Prostate gland (tissue), 2 donors: ENCODE measurements around the gene MLC1. TPM values are rescaled to one million over a fixed set of nuclear protein-coding genes. Genes with fewer than 3 reads are reported as not detected.

ENCODE experiments used
- DNase-seq: peaks from one replicate; pipeline ENCODE4 v3.0.0-alpha.2; 2019; ENCODE audit warnings: low spot score
- H3K27ac ChIP-seq, 2 donors: fragments of 200-600 bp; sonication (generic); 2 replicates each; pipeline ENCODE4 v1.5.1; 2017 to 2019
- H3K27me3 ChIP-seq: fragments of 200-600 bp; sonication (generic); replicated peaks from 2 replicates; pipeline ENCODE4 v1.5.1; 2019; ENCODE audit not compliant: insufficient read depth
- H3K36me3 ChIP-seq, 2 donors: fragments of 200-600 bp; sonication (generic); 1 replicate in 1 of 2; 2 replicates in 1 of 2; pipeline versions ENCODE4 v1.5.1 to v1.8.1; 2017 to 2019
- H3K4me1 ChIP-seq: fragments of 200-600 bp; sonication (generic); replicated peaks from 2 replicates; pipeline ENCODE4 v1.5.1; 2019
- H3K4me3 ChIP-seq, 2 donors: fragments of 200-600 bp; sonication (generic); 2 replicates each; pipeline ENCODE4 v1.5.1; 2017 to 2019
- H3K9me3 ChIP-seq: fragments of 200-600 bp; sonication (generic); 2 replicates; pipeline ENCODE4 v1.5.1; 2017
- POLR2A ChIP-seq: fragments of 450-650 bp; IDR thresholded peaks from one replicate; pipeline ENCODE4 v1.6.1; 2016; ENCODE audit warnings: antibody characterized with exemption, mild to moderate bottlenecking
- POLR2AphosphoS5 ChIP-seq: sonication (generic); formaldehyde crosslinking; IDR thresholded peaks from one replicate; pipeline ENCODE4 v1.6.1; 2017; ENCODE audit warnings: antibody characterized with exemption
- WGBS: methylation state at CpG from one replicate; pipeline ENCODE4 v1.1.5; 2018; 5-methylcytosine and 5-hydroxymethylcytosine counted together
- intact Hi-C: fragments of 100-400 bp; cut with DNase I; formaldehyde crosslinking; loops from one replicate; pipeline ENCODE4 v1.14.2; 2022
- total RNA-seq, 2 donors: library from RNA; depleted of rRNA; stranded (reverse); fragments of >200 nt; gene quantifications; one replicate each; pipeline ENCODE4 v1.1.0, GENCODE V29; 2016
- TF ChIP-seq, protein P1 (sequence below), 4 experiments: fragments of 200-600 bp in 2 of 4; fragments of 450-650 bp in 2 of 4; sonication (generic) in 2 of 4; IDR thresholded peaks; 1 replicate in 3 of 4; 2 replicates in 1 of 4; pipeline ENCODE4 v1.5.1; 2016 to 2019; ENCODE audit warnings: antibody characterized with exemption in 4 of 4, mild to moderate bottlenecking in 2 of 4, moderate library complexity in 2 of 4

The MLC1 gene
- total RNA-seq, 2 donors from 2014 or later: 0.68 to 1.1 TPM

DNA sequence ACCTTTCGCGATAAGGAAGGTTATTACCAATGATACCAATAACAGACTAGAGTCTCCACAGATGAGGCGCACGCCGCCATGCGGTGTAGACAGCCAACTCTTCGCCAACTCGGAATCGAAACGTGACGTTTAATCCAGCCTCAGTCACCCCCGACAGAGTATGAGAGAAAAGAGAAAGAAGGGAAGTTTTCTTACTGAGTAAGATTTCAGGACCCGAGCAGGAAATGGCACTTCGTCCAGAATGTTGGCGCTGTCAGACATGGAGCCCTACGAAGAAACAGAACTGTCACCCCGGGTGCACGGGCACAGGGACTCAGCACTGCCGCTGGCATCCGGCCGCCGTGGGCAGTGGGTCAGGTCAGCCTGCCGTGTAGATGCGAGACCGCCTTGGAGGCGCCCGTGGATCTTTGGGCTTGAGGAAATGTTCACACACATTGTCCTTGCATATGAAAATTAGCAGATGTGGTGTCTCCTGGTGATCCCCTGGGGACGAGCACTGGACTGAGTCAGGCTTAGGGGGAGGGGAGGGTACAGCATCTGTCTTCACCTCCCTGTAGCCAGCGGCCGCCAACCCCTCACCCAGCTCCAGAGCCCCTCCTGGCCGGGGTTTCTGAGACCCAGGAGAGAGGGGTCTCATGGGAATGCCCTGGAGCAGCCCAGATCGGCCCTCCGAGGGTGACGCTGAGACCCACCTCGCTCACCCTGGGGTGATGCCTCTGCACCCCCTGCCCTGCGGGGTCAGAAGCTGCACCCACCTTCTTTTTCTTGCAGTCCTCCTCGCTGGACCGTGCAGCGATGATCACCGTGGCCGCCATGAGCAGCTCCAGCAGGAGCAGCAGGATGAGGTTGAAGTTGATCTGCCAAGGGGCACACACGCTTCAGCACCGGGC lies 8.3 kb downstream of the MLC1 start:
- Histone ChIP-seq H3K27me3 (no peaks in the 10 kb centered on the region), H3K27ac (no peak overlapping the region), H3K4me3 (no peak overlapping the region), H3K4me1 (no peaks in the 10 kb centered on the region), H3K9me3 (no peaks in the 10 kb centered on the region), H3K36me3 (no peaks in the 10 kb centered on the region)
- DNase-seq: no peak
- intact Hi-C loops: no loop called here
- TF ChIP-seq, protein P1, sequence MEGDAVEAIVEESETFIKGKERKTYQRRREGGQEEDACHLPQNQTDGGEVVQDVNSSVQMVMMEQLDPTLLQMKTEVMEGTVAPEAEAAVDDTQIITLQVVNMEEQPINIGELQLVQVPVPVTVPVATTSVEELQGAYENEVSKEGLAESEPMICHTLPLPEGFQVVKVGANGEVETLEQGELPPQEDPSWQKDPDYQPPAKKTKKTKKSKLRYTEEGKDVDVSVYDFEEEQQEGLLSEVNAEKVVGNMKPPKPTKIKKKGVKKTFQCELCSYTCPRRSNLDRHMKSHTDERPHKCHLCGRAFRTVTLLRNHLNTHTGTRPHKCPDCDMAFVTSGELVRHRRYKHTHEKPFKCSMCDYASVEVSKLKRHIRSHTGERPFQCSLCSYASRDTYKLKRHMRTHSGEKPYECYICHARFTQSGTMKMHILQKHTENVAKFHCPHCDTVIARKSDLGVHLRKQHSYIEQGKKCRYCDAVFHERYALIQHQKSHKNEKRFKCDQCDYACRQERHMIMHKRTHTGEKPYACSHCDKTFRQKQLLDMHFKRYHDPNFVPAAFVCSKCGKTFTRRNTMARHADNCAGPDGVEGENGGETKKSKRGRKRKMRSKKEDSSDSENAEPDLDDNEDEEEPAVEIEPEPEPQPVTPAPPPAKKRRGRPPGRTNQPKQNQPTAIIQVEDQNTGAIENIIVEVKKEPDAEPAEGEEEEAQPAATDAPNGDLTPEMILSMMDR (IDR thresholded peaks at IDR 0.05): no peak
- no peak for TF ChIP-seq POLR2A
- no peak for TF ChIP-seq POLR2AphosphoS5
- WGBS: 85% methylated on average over 43 of the region's 43 CpGs

DNA sequence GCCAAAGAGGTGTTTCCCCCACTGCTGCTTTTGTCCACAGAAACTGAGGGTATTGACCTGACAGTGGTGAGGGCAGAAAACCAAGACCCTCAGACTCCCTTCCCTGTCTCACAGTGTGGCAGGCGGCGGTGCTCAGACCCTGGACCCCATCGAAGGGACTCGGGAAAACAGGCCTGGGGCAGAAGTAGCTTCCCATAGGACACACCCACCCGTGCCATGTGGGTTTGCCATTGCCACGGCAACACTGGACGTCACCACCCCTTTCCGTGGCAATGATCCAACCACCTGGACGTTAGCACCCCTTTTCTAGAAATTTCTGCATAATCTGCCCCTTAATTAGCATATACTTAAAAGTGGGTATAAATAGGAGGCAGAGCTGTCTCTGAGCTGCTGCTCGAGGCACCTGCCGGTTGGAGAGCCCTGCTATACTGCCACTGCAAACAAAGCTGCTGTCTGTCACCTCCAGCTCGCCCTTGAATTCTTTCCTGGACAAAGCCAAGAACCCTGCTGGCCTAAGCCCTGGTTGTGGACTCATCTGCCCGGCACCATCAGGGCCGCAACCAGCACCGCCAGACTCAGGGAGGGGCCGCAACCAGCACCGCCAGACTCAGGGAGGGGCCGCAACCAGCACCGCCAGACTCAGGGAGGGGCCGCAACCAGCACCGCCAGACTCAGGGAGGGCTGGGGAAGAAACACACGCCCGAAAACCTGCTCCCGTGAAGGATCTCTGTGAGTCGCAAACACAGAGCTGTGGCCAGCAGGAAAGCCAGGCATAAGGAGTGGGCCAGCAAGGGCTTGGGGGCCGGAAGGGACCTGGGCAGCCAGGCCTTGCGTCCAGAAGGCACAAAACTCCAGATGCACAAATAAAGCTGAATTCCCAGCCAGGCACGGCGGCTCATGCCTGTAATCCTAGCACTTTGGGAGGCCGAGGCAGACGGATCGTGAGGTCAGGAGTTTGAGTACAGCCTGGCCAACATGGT lies 10.4 kb downstream of the MLC1 start:
- no peak for DNase-seq
- intact Hi-C loops: no loop called here
- H3K27ac ChIP-seq: no peak overlapping the region
- H3K27me3 ChIP-seq: no peaks in the 10 kb centered on the region
- no peak overlapping the region for H3K4me3 ChIP-seq
- no peaks in the 10 kb centered on the region for H3K36me3 ChIP-seq
- no peak for TF ChIP-seq POLR2AphosphoS5
- no peak for TF ChIP-seq POLR2A
- 78% methylated on average over 32 of the region's 32 CpGs for WGBS
- H3K4me1 ChIP-seq: no peaks in the 10 kb centered on the region
- no peaks in the 10 kb centered on the region for H3K9me3 ChIP-seq

DNA sequence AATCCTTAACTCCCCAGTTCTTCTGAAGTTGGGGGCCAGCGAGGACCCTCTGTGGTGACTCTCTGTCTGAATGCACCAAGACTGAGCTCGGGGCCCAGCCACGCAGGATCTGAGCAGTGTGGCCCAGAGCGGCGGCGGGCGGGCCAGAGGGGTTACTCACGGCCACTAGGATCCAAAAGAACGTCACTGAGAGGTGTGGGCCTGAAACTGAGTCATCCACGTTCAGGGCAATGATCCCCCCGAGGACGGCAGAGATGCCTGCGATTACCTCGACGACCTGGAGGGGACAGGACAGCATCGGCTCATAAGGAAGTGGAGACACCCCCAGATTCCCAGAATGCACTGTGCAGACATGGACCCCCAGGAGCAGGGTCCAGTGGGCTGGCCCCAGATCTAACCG lies 11.2 kb downstream of the MLC1 start:
- WGBS: 77% methylated on average over 17 of the region's 17 CpGs

DNA sequence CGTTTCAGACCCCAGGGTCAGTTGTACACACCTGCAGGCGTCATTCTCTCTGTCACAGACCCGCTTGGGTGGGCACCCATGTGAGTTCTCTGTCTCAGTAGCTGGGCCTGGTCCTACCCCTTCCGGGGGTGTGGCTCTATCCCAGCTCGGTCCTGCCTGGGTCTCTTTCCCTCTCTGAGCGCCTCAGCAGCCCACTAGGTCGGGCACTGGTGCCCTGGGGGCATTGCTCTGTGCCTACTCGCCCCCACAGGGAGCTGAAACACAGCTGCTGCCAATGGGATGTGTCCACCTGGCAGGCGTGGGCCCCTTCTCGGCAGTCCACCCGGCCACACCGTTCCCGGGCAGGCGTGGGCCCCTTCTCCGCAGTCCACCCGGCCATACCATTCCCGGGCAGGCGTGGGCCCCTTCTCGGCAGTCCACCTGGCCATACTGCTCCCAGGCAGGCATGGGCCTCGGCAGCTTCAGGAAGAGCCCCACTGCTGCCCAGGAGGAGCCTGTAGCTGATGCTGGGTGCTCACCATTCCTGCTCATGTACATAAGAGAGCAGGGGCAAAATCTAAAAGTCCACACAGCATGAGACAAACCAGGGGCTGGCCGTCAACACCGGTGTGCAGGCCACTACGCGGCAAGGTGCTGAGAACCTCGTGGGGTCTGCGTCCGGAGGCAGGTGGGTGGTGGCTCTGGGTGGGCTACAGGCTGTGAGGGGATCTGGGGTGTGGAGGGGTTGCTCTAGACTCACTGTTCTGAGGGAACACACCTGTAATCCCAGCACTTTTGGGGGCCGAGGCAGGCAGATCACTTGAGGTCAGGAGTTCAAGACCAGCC lies 12.3 kb downstream of the MLC1 start:
- TF ChIP-seq, protein P1 (IDR thresholded peaks at IDR 0.05): no peak
- no peak for TF ChIP-seq POLR2AphosphoS5
- no peak for TF ChIP-seq POLR2A
- Histone ChIP-seq H3K27me3 (no peaks in the 10 kb centered on the region), H3K4me1 (no peaks in the 10 kb centered on the region), H3K27ac (no peak overlapping the region), H3K9me3 (no peaks in the 10 kb centered on the region), H3K4me3 (no peak overlapping the region), H3K36me3 (no peaks in the 10 kb centered on the region)
- intact Hi-C loops: no loop called here
- DNase-seq: no peak
- 86% methylated on average over 27 of the region's 28 CpGs for WGBS

More for the DNA sequence above, 11.2 kb downstream of the MLC1 start:
- DNase-seq: no peak
- intact Hi-C loops: no loop called here
- Histone ChIP-seq H3K4me3 (no peak overlapping the region), H3K36me3 (no peaks in the 10 kb centered on the region), H3K9me3 (no peaks in the 10 kb centered on the region), H3K4me1 (no peaks in the 10 kb centered on the region), H3K27me3 (no peaks in the 10 kb centered on the region), H3K27ac (no peak overlapping the region)
- TF ChIP-seq POLR2A: no peak
- no peak for TF ChIP-seq POLR2AphosphoS5
- TF ChIP-seq, protein P1 (IDR thresholded peaks at IDR 0.05): no peak
